SKM-1 (cell line): Measurements from ENCODE around the gene ATP5F1D.

Source experiments
- DNase-seq: peaks from one replicate; lab custom pipeline; 2025; ENCODE audit not compliant: unreplicated experiment; lab: John Stamatoyannopoulos, UW

The ATP5F1D gene

DNA sequence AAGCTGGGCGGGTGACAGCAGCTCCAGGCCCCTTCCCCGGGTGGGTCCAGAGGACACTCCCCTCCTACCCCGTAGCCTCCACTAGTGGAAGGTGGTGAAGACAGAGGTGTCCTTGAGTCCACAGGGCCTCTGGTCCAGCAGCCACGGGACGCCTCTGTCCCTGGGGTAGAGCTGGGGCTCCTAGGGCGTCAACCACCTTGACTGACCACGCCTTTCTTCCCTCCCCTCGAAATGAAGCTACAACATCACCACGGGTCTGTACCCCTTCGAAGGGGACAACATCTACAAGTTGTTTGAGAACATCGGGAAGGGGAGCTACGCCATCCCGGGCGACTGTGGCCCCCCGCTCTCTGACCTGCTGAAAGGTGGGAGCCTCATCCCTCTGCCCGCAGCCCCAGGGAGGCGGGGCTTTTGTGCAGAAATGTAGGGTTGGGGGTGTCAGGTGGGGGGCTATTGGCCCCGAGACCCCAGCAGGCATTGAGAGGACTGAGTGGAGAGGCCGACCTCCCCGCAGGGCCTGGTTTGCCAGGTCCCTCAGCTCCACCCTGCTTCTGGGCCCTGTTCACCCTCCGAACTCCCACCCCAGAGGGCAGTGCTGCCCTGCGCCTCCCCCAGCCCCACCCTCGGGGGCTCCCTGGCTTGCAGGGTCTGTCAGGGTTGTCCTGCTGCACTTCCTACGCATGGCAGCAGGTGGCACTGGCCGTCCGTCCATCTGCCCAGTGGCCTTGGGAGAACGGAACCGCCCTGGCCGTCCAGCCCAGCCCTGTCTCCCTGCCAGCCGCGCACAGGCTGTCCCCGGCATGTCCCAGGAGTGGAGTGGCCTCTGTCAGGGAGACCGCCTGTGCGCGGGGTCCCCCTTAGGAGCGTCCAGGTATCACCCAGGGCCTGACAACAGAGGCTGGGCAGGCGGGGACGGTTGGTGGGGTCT lies 20.3 kb upstream of the ATP5F1D start:
- no peak for DNase-seq

DNA sequence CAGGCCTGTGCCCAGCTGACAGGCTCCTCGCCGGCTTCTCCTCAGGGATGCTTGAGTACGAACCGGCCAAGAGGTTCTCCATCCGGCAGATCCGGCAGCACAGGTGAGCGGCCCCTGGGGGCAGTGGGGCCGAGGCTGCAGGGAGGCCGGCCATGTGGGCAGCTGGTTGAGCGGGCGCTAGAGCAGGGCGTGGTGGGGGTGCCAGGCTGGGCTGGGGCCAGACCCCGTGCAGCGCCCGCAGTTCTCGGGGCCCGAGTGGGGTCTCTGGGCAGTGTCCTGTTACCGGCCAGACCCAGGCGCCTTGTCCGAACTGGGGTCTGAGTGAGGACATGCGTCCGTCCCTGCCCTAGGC lies 19.7 kb upstream of the ATP5F1D start:
- DNase-seq = no peak

- no peak for DNase-seq
These were observed 19.2 kb upstream of the ATP5F1D start for GRCh38 chr19:1222394-1222793.

DNA sequence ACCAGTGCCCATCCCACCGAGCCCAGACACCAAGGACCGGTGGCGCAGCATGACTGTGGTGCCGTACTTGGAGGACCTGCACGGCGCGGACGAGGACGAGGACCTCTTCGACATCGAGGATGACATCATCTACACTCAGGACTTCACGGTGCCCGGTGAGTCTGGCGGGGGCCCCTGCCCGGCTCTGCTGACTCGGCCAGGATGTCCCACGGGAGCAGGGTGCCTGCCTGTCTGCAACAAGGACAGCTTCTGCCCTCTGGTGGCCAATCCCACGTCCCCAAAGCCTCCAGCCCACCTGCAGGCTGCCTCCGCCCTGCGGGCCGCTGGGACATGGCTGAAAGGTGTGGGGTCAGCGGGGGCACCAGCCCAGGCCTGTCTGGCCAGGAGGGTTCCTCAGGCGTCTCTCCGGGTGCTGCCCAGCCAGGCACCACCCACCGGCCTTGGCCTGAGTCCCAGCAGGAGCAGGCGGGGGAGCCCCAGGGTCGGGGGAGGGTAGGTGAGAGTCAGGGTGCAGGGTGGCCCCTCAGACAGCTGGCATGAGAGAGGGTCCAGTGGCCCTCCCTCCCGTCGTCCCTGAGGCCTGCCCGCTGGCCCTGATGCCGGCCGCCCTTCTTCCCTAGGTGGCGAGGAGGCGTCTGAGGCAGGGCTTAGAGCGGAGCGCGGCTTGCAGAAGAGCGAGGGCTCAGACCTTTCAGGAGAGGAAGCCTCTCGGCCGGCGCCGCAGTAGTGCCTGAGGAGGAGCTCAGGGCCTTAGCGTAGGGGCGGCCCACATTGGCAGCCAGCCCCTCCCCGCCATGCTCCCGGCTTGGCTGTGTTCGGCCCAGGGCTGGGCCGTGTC lies 18.3 kb upstream of the ATP5F1D start:
- DNase-seq = no peak

GRCh38 chr19:1224047-1224825 lies 17.3 kb upstream of the ATP5F1D start:
- no peak for DNase-seq

DNA sequence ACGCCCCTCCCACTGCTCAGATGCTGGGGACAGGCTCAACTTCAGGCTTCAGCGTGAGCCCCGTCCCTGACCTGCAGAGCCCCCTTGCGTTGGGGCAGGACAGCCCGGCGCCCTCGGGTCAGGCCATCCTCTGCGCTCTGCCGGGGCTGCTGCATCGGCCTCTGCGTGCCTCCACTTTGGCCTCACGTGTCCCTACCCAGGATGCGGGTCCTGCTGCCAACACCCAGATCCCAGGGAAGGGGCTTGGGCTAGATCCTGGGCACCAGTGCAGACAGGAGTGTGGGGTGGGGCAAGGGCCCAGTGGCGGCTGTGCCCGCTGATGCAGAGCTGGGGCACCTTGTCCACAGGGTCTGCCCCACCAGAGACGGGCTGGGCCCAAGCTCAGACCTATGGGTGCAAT lies 16.7 kb upstream of the ATP5F1D start:
- DNase-seq = no peak

- DNase-seq = no peak
These were observed 15.9 kb upstream of the ATP5F1D start for GRCh38 chr19:1225440-1226226.

- no peak for DNase-seq
These were observed 15.4 kb upstream of the ATP5F1D start for GRCh38 chr19:1226227-1226518.

GRCh38 chr19:1226522-1227303 lies 14.8 kb upstream of the ATP5F1D start:
- no peak for DNase-seq

DNA sequence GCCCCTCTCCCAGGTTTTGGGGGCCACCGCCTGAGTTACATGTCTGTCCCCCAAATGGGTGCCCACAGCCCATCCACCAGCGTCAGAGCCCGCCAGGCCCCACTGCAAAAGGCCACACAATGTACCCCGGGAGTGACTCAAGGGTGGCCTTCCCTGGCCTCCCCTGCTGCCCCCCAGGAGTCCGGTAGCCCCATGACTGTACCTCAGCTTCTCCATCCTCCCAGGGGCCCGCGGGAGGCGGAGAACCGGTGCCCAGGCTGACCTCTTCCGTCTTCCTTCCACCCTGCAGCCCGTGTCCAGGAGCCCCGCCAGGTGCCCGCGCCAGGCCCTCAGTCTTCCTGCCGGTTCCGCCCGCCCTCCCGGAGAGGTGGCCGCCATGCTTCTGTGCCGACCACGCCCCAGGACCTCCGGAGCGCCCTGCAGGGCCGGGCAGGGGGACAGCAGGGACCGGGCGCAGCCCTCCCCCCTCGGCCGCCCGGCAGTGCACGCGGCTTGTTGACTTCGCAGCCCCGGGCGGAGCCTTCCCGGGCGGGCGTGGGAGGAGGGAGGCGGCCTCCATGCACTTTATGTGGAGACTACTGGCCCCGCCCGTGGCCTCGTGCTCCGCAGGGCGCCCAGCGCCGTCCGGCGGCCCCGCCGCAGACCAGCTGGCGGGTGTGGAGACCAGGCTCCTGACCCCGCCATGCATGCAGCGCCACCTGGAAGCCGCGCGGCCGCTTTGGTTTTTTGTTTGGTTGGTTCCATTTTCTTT lies 14.1 kb upstream of the ATP5F1D start:
- DNase-seq = no peak

DNA sequence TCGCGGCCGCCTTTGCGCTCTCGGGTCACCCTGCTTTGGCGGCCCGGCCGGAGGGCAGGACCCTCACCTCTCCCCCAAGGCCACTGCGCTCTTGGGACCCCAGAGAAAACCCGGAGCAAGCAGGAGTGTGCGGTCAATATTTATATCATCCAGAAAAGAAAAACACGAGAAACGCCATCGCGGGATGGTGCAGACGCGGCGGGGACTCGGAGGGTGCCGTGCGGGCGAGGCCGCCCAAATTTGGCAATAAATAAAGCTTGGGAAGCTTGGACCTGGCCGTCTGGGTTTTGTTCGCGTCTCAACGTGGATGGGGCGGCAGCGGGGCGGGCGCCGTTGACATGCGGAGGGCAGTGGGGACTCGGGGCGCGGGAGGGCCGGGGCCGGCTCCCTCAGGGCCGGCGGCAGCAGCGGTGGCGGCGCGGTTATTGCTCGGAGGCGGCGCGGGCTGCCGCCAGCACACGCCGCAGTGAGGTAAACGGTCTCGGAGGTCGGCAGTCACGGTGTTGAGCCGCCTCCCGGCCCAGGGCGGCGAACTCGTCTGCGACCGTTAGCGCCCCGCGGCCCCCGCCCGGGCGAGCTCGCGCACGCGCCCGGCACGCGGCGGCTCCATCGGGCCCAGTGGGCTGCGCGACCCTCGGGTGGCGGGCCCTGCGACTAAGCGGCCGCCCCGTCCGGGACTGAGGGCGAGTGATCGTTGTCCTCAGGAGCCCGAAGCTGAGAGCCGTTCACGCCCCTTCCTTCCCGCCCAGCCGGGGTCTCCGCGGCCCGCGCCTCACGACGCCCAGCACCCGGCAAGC lies 13.2 kb upstream of the ATP5F1D start:
- no peak for DNase-seq

- DNase-seq = no peak
These were observed 12.3 kb upstream of the ATP5F1D start for GRCh38 chr19:1229056-1229923.

GRCh38 chr19:1229924-1230782 lies 11.4 kb upstream of the ATP5F1D start:
- no peak for DNase-seq

GRCh38 chr19:1230783-1231489 lies 10.6 kb upstream of the ATP5F1D start:
- no peak for DNase-seq

- no peak for DNase-seq
These were observed 9.6 kb upstream of the ATP5F1D start for GRCh38 chr19:1231729-1232637.
